ENCODE measurements around the gene CCDC7.
"Not testable (repeated sequence)": the region's sequence is repeated elsewhere in the genome, so short reads cannot be mapped to it uniquely, and the experiment has no call there.

CCDC7 gene

DNA sequence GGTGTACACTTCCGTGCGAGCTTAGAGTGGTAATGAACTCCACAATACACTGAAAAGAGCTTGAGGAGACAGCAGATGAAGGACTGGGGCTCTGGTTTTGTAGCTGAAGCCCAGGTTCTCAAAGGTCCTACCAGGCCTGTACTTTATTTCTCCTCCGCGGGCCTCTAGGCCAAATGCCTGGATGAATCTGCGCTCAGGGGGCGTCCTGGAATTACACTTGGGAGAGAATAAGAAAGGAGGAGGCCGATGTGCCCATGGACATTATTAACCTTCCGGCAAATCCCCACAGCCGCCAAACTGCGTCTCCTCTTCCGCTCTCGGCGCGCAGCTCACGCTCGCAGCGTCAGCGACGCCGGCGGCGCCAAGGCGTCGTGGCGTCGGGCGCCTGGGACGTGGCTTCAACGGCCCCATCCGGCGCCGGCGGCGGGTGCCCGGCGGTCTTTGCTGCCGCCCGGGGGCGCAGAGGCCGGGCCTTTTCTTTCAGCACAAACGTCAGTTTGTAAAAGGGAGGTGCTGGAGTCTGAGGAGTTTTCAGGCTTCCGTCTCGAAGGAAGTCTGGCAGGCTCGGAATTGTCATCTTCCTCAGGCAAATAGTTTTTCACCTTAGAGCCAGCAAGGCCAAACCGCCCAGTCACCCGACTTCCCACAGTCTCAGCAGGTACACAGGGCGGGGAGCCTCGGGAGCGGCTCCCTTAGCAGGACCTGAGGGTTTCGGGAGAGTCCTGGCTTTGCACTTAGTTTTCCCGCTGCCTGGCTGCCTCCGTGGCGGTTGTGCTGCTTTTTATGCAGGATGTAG is at the start of gene CCDC7:
Gene CCDC7 (plus strand): TSS at position 401 of the 796 bp plus-strand sequence. CDS start 5,503 bp downstream, outside the sequence.
- in situ Hi-C loops (cut with MboI; ENCODE audit: low sequenced_read_pairs), result no loop called here

DNA sequence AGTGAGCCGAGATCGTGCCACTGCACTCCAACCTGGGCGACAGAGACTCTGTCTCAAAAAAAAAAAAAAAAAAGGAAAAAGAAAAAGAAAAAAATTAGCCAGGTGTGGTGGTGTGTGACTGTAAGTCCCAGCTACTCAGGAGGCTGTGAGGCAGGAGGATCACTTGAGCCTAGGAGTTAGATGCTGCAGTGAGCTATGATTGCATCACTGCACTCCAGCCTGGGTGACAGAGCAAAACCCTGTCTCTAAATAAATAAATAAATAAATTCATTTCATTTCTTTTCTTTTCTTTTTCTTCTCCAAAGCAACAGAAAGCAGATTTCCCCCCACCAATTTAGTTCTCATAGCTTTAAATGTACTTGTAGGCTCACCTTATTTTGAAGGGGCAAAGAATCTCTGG is 48.8 kb upstream of the CCDC7 start:
- in situ Hi-C loops (cut with MboI; ENCODE audit: low sequenced_read_pairs), result not testable (repeated sequence)

DNA sequence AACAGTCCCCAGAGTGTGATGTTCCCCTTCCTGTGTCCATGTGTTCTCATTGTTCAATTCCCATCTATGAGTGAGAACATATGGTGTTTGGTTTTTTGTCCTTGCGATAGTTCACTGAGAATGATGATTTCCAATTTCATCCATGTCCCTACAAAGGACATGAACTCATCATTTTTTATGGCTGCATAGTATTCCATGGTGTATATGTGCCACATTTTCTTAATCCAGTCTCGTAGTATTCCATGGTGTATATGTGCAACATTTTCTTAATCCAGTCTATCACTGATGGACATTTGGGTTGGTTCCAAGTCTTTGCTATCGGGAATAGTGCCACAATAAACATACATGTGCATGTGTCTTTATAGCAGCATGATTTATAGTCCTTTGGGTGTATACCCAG is 46.2 kb upstream of the CCDC7 start:
- in situ Hi-C loops (cut with MboI; ENCODE audit: low sequenced_read_pairs), result not testable (repeated sequence)

DNA sequence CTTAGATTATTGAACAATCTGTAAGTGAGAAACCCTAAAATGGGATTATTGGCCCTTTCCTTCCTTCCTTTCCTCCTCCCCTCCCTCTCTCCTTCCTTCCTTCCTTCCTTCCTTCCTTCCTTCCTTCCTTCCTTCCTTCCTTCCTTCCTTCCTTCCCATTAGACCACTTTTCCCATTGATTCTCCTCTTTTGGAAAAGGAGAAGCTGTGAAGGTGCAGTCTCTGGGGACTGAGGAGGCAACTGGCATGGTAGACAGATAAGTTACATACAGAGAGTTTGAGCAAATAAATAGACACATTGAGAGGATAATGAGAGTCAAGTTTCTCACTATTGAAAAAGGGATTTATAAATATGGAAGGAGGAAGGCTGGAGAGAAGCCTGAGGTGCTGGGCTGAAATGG is 45.0 kb upstream of the CCDC7 start:
- in situ Hi-C loops (cut with MboI; ENCODE audit: low sequenced_read_pairs), result no loop called here

DNA sequence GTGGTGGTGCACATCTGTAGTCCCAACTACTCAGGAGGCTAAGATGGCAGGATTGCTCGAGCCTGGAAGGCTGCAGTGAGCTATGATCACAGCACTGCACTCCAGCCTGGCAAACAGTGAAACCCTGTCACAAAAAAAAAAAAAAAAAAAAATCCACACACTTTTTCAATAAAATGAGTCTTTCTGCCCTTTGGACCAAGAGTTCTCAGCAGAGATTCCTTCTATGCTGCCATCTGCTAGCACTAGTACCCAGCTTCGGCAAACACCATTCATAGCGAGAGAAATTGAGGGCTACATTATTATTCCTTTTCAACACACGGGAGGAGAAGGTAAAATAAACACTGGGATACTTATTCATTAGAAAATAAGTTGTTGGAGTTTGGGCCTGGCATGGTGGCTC is 43.4 kb upstream of the CCDC7 start:
- in situ Hi-C loops (cut with MboI; ENCODE audit: low sequenced_read_pairs), result no loop called here

DNA sequence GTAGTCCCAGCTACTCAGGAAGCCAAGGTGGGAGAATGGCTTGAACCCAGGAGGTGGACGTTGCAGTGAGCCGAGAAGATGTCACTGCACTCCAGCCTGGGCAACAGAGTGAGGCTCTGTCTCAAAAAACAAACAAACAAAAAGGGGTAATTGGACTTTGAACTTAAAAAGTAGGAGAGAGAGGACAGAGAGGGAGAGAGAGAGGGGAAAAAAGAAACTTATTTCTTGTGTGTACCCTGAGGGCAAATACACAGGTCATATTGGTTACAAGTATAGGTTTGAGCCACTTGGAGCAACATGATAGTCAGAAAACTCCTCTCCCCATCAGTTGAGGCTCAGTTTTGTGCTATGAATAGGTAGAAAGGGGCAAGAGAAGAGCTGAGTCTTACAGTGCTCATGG is 42.8 kb upstream of the CCDC7 start:
- in situ Hi-C loops (cut with MboI; ENCODE audit: low sequenced_read_pairs), result no loop called here

DNA sequence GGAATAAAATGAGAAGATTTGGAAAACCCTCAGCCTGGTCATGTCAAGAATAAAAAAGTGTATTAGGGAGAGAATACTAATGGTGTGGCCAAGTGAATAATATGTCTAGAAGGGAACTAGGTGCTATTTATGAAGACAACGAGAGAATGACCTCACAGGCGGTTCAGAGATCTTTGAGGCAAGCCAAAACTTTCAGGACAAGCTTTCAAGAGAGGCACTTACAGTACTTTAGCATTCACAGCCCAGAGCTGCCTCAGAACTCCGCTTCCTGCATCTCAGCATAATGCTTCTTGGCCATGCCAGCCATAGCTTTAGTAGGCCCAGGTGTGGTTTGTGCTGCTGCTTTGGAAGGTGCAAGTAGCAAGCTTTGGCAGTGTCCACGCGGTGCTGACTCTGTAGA is 37.2 kb upstream of the CCDC7 start:
- in situ Hi-C loops (cut with MboI; ENCODE audit: low sequenced_read_pairs), result no loop called here

DNA sequence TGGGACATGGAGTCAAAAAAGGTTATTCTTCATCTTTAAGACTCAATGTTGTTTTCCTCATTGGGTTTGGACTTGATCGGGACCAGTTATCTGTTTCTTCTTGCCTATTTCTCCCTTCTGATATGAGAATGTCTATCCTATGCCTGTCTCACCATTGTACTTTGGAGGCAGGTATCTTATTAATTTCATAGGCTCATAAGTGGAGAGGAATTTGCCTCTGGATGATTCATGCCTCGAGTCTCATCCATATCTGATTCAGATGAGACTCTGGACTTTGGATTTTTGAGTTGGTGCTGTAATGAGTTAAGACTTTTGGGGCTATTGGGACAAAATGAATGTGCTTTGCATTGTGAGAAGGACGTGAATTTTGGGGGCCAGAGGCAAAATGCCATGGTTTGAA is 36.2 kb upstream of the CCDC7 start:
- in situ Hi-C loops (cut with MboI; ENCODE audit: low sequenced_read_pairs), result no loop called here

DNA sequence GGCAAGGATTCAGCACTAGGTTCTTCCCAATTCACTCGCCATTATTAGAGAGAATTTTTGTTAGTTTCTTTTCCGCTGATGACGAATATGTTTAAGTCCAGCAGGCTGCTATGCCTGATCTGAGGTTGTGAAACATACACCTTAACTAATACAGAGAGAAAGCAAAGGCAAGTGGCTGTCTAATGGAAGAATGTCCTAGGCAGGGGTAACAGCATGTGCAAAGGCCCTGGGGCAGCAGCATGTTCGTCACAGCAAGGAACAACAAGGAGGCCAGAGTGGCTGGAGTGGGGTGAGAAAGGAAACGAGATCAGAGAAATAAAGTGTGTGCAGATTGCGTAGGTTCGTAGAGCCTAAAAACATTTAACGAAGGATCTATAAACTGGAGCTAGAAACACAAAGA is 35.4 kb upstream of the CCDC7 start:
- in situ Hi-C loops (cut with MboI; ENCODE audit: low sequenced_read_pairs), result no loop called here

DNA sequence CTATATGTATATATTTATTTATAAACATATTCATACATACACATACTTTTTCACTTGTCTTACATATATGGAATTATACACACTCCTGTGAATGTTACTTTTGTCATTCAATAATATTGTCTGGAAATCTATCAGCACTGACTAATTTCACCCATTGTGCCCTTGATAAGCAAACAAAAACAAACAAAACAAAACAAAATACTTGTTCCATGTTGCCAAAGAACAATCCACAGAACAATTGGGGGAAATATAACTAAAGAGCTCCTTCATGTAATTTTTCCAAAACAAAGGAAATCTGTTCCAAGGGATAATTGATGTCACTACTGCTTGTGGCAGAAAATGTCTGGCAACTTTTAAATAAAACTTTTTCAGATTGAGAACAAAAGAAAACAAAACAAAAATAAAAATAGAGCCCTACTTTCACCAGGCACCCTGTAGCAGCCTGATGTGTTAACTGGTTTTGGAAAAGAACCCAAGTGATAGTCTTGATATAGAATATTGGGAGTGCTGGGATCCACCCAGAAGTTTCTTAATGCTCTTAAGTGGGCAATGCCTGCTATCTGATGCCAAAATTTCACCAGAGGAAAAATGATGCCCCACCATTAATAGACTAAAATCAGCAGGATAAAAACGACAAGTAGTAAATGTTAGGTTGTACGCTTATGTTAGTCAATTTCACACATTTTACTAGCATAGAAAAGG is 34.0 kb upstream of the CCDC7 start:
- in situ Hi-C loops (cut with MboI; ENCODE audit: low sequenced_read_pairs), result no loop called here

DNA sequence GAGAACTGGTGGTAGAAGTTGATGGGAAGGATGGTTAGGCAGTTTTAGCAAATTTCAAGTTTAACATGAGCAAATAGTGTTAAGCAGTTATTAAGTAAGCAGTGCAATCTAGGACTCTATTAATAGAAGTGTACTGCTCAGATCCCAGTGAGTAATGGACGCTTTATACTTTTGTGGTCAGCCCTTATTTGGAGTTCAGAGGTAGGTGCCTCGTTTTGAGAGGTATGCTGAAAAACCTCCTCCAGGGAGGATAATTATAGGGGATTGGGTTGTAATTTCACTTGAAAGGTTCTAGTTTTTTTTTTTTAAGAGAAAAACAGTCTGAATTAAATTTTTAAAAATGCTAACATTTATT is 33.5 kb upstream of the CCDC7 start:
- in situ Hi-C loops (cut with MboI; ENCODE audit: low sequenced_read_pairs), result no loop called here

DNA sequence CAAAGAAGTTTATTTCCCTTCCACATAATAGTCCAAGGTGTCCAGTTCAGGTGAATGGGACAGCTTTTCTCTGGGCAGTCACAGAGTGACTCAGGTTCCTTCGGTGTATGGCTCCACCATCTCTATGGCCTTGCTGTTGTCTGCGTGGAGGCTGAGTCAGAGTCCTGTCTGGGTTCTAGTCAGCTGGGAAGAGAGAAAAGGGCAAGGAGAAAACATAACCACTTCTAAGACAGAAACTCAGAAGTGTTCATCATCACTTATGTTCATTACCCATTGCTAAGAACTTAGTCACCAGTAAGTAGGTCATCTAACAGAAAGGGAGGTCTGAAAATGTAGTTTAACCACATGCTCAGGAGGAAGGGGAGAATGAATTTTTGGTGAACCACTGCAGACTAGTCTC is 32.4 kb upstream of the CCDC7 start:
- in situ Hi-C loops (cut with MboI; ENCODE audit: low sequenced_read_pairs), result no loop called here

DNA sequence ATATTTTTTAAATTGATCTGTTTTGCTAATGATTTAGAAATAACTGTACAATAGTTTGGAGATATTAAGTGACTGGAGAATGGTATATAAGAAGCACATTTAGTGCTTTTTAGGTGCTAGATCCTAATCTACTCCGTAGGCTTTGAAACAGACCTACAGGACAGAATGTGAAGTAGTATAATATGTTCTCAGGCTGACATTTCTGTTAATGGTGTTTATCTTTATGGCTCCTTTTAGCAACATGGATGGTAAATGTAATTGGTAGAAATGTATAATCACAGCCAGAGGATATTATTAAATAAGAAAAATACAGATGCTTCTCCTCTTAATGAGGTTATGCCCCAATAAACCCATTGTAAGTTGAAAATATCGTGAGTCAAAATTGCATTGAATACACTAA is 30.6 kb upstream of the CCDC7 start:
- in situ Hi-C loops (cut with MboI; ENCODE audit: low sequenced_read_pairs), result no loop called here

DNA sequence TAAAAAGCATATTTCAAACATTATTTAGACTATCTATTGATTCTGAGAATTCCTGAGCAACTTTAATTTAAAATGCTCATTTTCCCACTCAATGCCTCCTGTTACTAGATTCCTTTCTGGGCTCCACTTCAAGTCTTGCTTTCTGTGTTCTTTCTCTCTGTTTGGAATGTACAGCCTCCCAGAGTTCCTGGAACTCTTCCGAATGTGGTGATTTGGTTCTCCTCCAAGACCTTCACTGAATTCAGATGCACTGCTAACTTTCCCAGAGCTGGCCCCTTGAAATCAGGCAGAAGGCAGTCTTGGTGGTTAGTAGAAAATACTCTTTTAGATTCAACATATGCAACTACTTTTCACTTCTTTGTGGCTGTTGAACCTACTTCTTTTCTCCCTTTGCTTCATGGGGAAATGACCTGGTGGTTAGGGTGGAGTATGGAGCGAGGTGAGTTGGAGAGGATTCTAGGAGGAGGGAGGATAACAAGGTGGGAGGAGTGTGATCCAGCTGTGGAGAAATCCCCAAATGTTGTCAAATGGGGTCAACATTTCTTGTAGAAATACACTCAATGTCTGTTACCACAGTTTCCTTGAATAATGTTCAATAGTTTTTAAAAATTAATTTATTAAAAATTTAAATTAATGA is 27.9 kb upstream of the CCDC7 start:
- in situ Hi-C loops (cut with MboI; ENCODE audit: low sequenced_read_pairs), result no loop called here

DNA sequence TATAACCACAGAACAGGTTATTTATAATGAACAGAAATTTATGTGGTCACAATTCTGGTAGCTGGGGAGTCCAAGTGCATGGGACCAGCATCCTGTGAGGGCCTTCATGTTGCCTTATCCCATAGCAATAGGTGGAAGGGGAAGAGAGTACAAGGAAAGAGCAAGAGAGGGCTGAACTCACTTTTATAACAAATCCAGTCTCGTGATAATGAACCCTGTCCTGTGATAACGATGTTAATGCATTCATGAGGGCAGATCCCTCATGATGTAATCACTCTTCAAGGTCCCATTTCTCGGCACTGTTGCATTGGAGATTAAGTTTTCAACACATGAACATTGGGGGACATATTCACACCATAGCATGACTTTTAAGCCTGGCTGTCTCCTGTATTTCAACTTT is 27.4 kb upstream of the CCDC7 start:
- in situ Hi-C loops (cut with MboI; ENCODE audit: low sequenced_read_pairs), result no loop called here

DNA sequence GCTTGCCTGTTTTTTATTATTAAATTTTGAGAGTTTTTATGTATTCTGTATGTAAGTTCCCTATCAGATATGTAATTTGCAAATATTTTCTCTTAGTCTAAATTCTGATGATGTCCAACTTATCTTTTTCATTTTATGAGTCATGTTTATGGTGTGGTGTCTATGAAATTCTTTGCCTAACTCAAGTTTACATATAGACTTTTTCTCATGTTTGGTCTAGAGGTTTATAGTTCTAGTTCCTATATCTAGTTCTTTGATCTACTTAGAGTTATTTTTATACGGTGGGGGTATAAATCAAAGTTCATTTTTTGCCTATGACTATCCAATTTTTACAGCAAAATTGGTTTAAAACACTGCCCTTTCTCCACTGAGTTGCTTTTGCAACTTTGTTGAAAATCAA is 26.3 kb upstream of the CCDC7 start:
- in situ Hi-C loops (cut with MboI; ENCODE audit: low sequenced_read_pairs), result no loop called here

DNA sequence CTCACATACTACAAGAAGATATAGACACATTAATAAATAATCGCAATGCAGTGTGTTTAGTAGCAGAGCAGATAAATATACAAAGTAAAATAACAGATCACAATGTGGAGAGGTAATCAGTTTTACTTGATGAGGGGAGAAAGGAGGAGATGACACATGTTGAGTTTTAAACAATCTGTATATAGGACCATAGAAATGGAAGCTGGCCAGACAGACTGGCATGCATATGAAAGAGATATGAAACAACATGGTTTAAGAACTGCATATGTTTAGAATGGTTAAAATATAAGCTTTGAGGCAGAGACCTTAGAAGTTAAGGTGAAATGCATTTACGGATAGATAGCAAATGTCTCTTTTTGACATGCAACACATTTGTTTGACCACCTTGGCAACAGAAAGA is 19.8 kb upstream of the CCDC7 start:
- in situ Hi-C loops (cut with MboI; ENCODE audit: low sequenced_read_pairs), result no loop called here

DNA sequence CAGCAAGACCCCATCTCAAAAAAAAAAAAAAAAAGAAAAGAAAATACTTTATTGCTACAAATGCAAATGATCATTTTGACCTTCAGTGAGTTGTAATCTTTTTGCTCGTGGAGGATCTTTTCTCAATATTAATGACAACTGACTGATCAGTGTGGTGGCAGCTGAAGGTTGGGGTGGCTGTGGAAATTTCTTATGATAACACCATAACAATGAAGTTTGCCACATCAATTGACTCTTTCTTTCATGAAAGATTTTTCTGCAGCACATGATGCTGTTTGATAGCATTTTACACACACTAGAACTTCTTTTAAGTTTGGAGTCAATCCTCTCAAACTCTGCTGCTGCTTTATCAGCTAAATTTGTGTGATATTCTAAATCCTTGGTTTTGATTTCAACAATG is 12.4 kb upstream of the CCDC7 start:
- in situ Hi-C loops (cut with MboI; ENCODE audit: low sequenced_read_pairs), result no loop called here

DNA sequence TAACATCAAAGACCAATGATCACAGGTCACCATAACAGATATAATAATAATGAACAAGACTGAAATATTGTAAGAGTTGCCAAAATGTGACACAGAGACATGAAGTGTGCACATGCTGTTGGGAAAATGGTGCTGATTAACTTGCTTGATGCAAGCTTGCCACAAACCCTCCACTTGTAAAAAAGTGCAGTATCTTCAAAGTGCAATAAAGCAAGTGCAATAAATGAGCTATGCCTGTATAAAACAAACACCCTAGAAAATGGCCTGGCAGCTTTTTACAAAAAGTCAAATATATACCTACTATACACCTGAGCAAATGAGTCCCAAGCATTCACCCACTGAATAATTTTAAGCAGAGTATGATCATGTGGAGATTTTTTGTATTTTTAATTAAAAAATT is 9.7 kb upstream of the CCDC7 start:
- in situ Hi-C loops (cut with MboI; ENCODE audit: low sequenced_read_pairs), result no loop called here

DNA sequence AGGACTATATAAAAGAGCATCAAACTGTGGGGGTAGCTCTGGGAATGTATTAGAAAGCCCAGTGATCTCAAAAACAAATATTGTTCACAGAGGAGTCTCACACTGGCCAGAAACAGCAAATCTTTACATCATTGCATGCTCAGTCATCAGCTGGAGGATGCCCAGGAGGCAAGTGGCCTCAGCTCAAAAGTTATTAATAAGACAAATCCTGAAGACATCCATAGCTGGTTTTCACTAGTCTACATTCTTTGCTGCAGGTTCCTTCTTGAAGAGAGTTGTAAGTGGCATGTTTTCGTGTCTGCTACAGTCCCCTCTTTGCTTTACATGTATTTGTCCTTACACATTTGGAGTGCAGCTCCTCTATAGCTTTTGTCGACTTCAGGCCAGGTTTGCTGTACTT is 8.6 kb upstream of the CCDC7 start:
- in situ Hi-C loops (cut with MboI; ENCODE audit: low sequenced_read_pairs), result no loop called here

DNA sequence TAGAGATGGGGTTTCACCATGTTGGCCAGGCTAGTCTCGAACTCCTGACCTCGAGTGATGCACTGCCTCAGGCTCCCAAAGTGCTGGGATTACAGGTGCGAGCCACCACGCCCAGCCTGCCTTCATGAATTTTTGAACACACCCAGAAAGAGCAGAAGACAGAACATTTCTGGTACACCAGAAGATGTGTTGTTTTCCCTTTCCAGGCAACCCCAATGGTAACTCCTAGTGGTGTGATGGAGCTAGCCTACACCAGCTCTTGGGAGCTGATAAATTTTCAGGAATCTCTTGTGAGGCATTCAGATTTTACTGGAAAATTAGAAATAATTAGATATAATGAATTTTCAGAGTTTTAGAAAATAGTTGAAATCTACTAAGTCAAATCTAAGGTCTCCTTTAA is 904 bp upstream of the CCDC7 start:
- in situ Hi-C loops (cut with MboI; ENCODE audit: low sequenced_read_pairs), result no loop called here
